ENCODE results near the gene CACNG4. TPM values are rescaled to one million over a fixed set of nuclear protein-coding genes. Genes with fewer than 3 reads are reported as not detected.
A peak's percentile ranks its signal among the peaks of the same experiment; 100 is the strongest.

CACNG4 gene
- polyA plus RNA-seq, 6 donors from 2014 or later, result not detected

DNA sequence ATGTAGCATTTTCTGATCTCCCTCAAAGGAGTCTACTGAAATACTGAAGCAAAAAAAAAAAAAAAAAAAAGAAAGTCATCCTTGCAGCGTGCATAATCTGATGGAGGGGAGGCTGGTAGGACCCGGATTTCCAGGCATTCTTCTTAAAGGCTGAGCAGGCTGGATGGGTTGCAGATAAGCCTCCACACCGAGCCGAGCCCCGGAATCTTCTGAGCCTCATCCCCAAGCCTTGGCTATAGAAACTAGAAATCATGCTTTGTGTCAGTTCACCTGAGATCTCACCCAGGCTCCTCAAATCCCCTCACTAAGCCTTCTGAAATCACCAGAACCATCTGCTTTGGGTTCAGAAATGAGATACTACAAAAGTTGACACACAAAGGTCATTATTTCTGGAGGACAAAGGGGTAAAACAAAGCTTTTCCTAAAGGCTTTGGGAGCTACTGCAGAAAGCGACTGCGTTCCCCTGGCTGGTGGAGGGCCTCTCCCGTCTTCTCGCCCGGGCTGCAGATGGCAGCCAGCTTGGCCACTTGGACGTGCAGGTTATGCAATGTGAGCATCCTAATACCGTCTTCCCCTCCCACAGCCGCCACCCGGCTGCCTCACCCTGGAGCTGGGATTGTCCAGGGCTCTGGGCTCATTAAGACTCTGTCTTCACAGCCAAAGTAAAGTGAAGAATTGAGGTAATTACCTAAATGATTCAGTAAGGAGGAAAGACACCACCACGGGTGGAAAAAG lies 4.7 kb upstream of the CACNG4 start:
- Mint-ChIP-seq H3K27me3 (peaks cover 23 to 48% (median 30%) of the 10 kb centered on the region in 3 donors), H3K36me3 (no peaks in the 10 kb centered on the region), H3K27ac (no peak overlapping the region), H3K9me3 (peaks cover 0 to 4% (median 0%) of the 10 kb centered on the region in 7 donors), H3K4me3 (no peak overlapping the region), H3K4me1 (peaks cover 0 to 9% (median 0%) of the 10 kb centered on the region in 3 donors)
- ATAC-seq (ENCODE audit: low read depth in 2 of 2) (no peak), DNase-seq (no peak)

GRCh38 chr17:66960613-66961012 lies 3.9 kb upstream of the CACNG4 start:
- H3K27ac Mint-ChIP-seq, result no peak overlapping the region
- no peak overlapping the region for H3K4me3 Mint-ChIP-seq
- ATAC-seq (ENCODE audit: low read depth in 2 of 2), result no peak
- no peak for DNase-seq
- peaks cover 0 to 10% (median 0%) of the 10 kb centered on the region in 3 donors for H3K4me1 Mint-ChIP-seq
- H3K9me3 Mint-ChIP-seq, result peaks cover 0 to 4% (median 0%) of the 10 kb centered on the region in 7 donors
- peaks cover 23 to 51% (median 30%) of the 10 kb centered on the region in 3 donors for H3K27me3 Mint-ChIP-seq
- no peaks in the 10 kb centered on the region for H3K36me3 Mint-ChIP-seq

GRCh38 chr17:66963521-66963908 lies 992 bp upstream of the CACNG4 start:
- H3K36me3 Mint-ChIP-seq, result peaks cover 0 to 3% of the 10 kb centered on the region in 2 donors
- peaks cover 7 to 18% (median 8%) of the 10 kb centered on the region in 3 donors for H3K4me1 Mint-ChIP-seq
- ATAC-seq (ENCODE audit: low read depth in 2 of 2) (no peak), DNase-seq (no peak)
- H3K4me3 Mint-ChIP-seq, result peak overlapping the region in 5 of 8 donors; percentile 20 to 69 (median 33)
- no peak overlapping the region for H3K27ac Mint-ChIP-seq
- peaks cover 0 to 4% (median 0%) of the 10 kb centered on the region in 7 donors for H3K9me3 Mint-ChIP-seq
- peaks cover 39 to 78% (median 56%) of the 10 kb centered on the region in 3 donors for H3K27me3 Mint-ChIP-seq

DNA sequence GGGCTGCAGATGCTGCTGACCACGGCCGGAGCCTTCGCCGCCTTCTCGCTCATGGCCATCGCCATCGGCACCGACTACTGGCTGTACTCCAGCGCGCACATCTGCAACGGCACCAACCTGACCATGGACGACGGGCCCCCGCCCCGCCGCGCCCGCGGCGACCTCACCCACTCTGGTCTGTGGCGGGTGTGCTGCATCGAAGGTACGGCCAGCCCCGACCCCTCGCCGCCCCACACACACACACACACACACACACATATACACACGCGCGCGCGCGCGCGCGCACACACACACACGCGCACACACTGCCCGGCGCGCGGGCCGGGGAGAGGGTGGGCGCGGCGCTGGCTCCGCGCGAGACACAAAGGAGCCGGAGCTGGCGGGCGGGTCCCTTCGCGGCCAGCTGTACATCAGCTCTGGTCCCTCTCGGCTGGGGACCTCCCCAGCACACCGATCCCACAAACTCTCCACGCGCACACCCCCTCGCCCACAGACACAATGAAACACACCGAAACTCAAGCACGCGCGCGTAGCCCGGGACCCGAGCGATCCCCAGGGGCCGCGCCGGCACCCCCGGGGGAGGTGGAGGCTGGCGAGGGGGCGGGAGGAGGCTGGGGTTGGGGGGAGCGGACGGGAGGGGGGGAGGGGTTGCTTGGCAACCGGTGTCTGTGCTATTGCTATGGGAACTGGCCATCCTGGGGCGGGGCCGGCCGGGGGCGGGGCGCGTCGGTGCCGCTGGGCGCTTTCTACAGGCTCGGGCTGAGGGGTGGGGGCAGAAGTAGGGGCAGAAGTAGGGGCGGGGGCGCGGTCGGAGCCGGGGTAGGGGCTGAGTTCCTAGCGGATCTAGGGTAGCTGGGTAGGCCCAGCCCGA lies 658 bp downstream of the CACNG4 start:
- H3K4me1 Mint-ChIP-seq, result peaks cover 8 to 18% (median 10%) of the 10 kb centered on the region in 3 donors
- peak overlapping the region in 6 of 8 donors; percentile 9 to 72 (median 41) for H3K4me3 Mint-ChIP-seq
- no peak overlapping the region for H3K27ac Mint-ChIP-seq
- ATAC-seq (ENCODE audit: low read depth in 2 of 2) (no peak), DNase-seq (no peak)
- H3K27me3 Mint-ChIP-seq, result peaks cover 41 to 83% (median 67%) of the 10 kb centered on the region in 3 donors
- peaks cover 0 to 8% of the 10 kb centered on the region in 2 donors for H3K36me3 Mint-ChIP-seq
- peaks cover 0 to 5% (median 3%) of the 10 kb centered on the region in 7 donors for H3K9me3 Mint-ChIP-seq

- peaks cover 0 to 5% (median 3%) of the 10 kb centered on the region in 7 donors for H3K9me3 Mint-ChIP-seq
- ATAC-seq (ENCODE audit: low read depth in 2 of 2), result no peak
- H3K27me3 Mint-ChIP-seq, result peaks cover 44 to 83% (median 72%) of the 10 kb centered on the region in 3 donors
These were observed 1.3 kb downstream of the CACNG4 start for GRCh38 chr17:66965801-66966262.

GRCh38 chr17:66966298-66966697 lies 1.8 kb downstream of the CACNG4 start:
- peaks cover 8 to 18% (median 10%) of the 10 kb centered on the region in 3 donors for H3K4me1 Mint-ChIP-seq
- no peak overlapping the region for H3K27ac Mint-ChIP-seq
- H3K9me3 Mint-ChIP-seq, result peaks cover 0 to 5% (median 3%) of the 10 kb centered on the region in 7 donors

More at GRCh38 chr17:66965801-66966262, 1.3 kb downstream of the CACNG4 start:
- Mint-ChIP-seq H3K4me3 (peak overlapping the region; percentile 24 to 80 (median 54)), H3K4me1 (peaks cover 8 to 18% (median 10%) of the 10 kb centered on the region in 3 donors), H3K27ac (no peak overlapping the region), H3K36me3 (peaks cover 0 to 8% of the 10 kb centered on the region in 2 donors)
- no peak for DNase-seq

GRCh38 chr17:66966704-66967418 lies 2.4 kb downstream of the CACNG4 start:
- Mint-ChIP-seq H3K27ac (peak overlapping the region in 1 of 6 donors; percentile 39), H3K27me3 (peaks cover 49 to 89% (median 82%) of the 10 kb centered on the region in 3 donors)

More at GRCh38 chr17:66966298-66966697, 1.8 kb downstream of the CACNG4 start:
- H3K27me3 Mint-ChIP-seq, result peaks cover 46 to 86% (median 77%) of the 10 kb centered on the region in 3 donors
- ATAC-seq (ENCODE audit: low read depth in 2 of 2), result no peak
- H3K36me3 Mint-ChIP-seq, result peaks cover 0 to 8% of the 10 kb centered on the region in 2 donors
- no peak for DNase-seq
- H3K4me3 Mint-ChIP-seq, result peak overlapping the region in 6 of 8 donors; percentile 43 to 80 (median 62)

GRCh38 chr17:66967837-66968543 lies 3.5 kb downstream of the CACNG4 start:
- Mint-ChIP-seq H3K36me3 (peaks cover 0 to 8% of the 10 kb centered on the region in 2 donors), H3K27ac (no peak overlapping the region), H3K4me3 (peak overlapping the region in 1 of 8 donors; percentile 7), H3K9me3 (peaks cover 0 to 5% (median 0%) of the 10 kb centered on the region in 7 donors), H3K27me3 (peaks cover 40 to 80% (median 75%) of the 10 kb centered on the region in 3 donors), H3K4me1 (peaks cover 8 to 18% (median 10%) of the 10 kb centered on the region in 3 donors)
- ATAC-seq (ENCODE audit: low read depth in 2 of 2) (no peak), DNase-seq (no peak)

More at GRCh38 chr17:66966704-66967418, 2.4 kb downstream of the CACNG4 start:
- no peak for DNase-seq
- peaks cover 0 to 8% of the 10 kb centered on the region in 2 donors for H3K36me3 Mint-ChIP-seq
- peak overlapping the region in 7 of 8 donors; percentile 50 to 83 (median 71) for H3K4me3 Mint-ChIP-seq
- ATAC-seq (ENCODE audit: low read depth in 2 of 2), result no peak
- peaks cover 8 to 18% (median 10%) of the 10 kb centered on the region in 3 donors for H3K4me1 Mint-ChIP-seq
- peaks cover 0 to 5% (median 3%) of the 10 kb centered on the region in 7 donors for H3K9me3 Mint-ChIP-seq

GRCh38 chr17:66968916-66969315 lies 4.4 kb downstream of the CACNG4 start:
- peaks cover 0 to 5% (median 0%) of the 10 kb centered on the region in 7 donors for H3K9me3 Mint-ChIP-seq
- no peak for DNase-seq
- H3K27me3 Mint-ChIP-seq, result peaks cover 38 to 74% (median 70%) of the 10 kb centered on the region in 3 donors
- no peak for ATAC-seq (ENCODE audit: low read depth in 2 of 2)
- H3K36me3 Mint-ChIP-seq, result peaks cover 0 to 8% of the 10 kb centered on the region in 2 donors
- no peak overlapping the region for H3K27ac Mint-ChIP-seq
- H3K4me3 Mint-ChIP-seq, result peak overlapping the region in 1 of 8 donors; percentile 17
- peaks cover 8 to 13% (median 10%) of the 10 kb centered on the region in 3 donors for H3K4me1 Mint-ChIP-seq

DNA sequence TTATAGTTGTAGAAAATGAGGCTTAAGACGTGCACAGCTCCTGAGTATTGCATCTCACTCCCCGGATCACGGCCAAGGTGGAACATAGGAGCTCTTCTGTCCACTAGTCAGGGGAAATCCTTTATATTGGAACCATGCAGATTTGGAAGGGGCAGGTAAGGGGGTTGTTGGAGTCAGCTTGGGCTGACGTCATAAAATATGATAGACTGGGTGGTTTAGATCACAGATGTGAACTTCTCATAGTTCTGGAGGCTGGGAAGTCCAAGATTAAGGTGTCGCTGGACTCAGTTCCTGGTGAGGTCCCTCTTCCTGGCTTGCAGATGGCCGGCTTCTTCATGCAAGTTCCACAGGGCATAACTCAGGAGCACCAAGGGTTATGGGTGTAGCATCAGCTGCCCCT lies 5.6 kb downstream of the CACNG4 start:
- Mint-ChIP-seq H3K36me3 (peaks cover 0 to 8% of the 10 kb centered on the region in 2 donors), H3K27me3 (peaks cover 39 to 72% (median 70%) of the 10 kb centered on the region in 3 donors), H3K9me3 (peaks cover 0 to 5% (median 0%) of the 10 kb centered on the region in 7 donors), H3K27ac (no peak overlapping the region), H3K4me3 (no peak overlapping the region), H3K4me1 (peaks cover 8 to 10% (median 10%) of the 10 kb centered on the region in 3 donors)
- no peak for DNase-seq
- ATAC-seq (ENCODE audit: low read depth in 2 of 2), result no peak

- H3K4me1 Mint-ChIP-seq, result peaks cover 7 to 10% (median 8%) of the 10 kb centered on the region in 3 donors
- DNase-seq, result no peak
- H3K27me3 Mint-ChIP-seq, result peaks cover 44 to 72% (median 66%) of the 10 kb centered on the region in 3 donors
- H3K9me3 Mint-ChIP-seq, result peaks cover 0 to 5% (median 0%) of the 10 kb centered on the region in 7 donors
- no peak overlapping the region for H3K27ac Mint-ChIP-seq
- H3K36me3 Mint-ChIP-seq, result peaks cover 0 to 8% of the 10 kb centered on the region in 2 donors
- no peak for ATAC-seq (ENCODE audit: low read depth in 2 of 2)
- H3K4me3 Mint-ChIP-seq, result no peak overlapping the region
These were observed 6.3 kb downstream of the CACNG4 start for GRCh38 chr17:66970797-66971196.

DNA sequence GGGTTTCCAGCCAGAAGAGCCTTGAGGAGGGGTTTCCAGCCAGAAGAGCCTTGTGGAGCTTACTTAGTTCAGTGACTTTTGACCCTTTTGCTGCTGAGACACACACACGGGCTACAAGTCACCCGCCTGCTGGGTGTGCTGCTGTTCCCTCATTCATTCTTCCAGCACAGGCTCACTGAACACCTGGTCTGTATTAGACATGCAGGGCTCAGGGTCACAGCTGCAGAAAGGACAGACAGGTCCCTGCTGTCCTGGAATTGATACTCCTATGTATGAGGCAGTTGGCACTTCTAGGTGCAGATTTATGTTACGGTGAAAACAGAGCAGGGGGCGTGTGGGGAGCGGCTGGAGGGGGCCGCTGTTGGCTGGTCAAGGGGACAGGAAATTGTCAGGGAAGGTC lies 6.8 kb downstream of the CACNG4 start:
- ATAC-seq (ENCODE audit: low read depth in 2 of 2), result no peak
- Mint-ChIP-seq H3K27ac (no peak overlapping the region), H3K9me3 (peaks cover 0 to 5% (median 0%) of the 10 kb centered on the region in 7 donors), H3K27me3 (peaks cover 44 to 71% (median 64%) of the 10 kb centered on the region in 3 donors), H3K4me3 (no peak overlapping the region), H3K36me3 (peaks cover 0 to 8% of the 10 kb centered on the region in 2 donors), H3K4me1 (peaks cover 5 to 10% (median 8%) of the 10 kb centered on the region in 3 donors)
- DNase-seq, result no peak
